Right lobe of liver (tissue), 6 donors: ENCODE results near the gene ZDHHC11. TPM values are rescaled to one million over a fixed set of nuclear protein-coding genes. Genes with fewer than 3 reads are reported as not detected.
A peak's percentile ranks its signal among the peaks of the same experiment; 100 is the strongest.
"Not testable (repeated sequence)": the region's sequence is repeated elsewhere in the genome, so short reads cannot be mapped to it uniquely, and the experiment has no call there.

Source experiments
- ATAC-seq, 4 donors: fragments of 200-7000 bp; cut with Tn5 transposase; one replicate each; pipeline ENCODE4 v1.9.1; 2020; ENCODE audit warnings: mild to moderate bottlenecking in 4 of 4, moderate library complexity in 4 of 4
- DNase-seq, 3 donors: peaks; one replicate each; pipeline ENCODE4 v3.0.0-alpha.2; 2020
- H3K27ac ChIP-seq, 3 donors: fragments of 200-600 bp; one replicate each; pipeline ENCODE4 v1.8.0; 2022
- H3K27me3 ChIP-seq, 2 donors: fragments of 200-600 bp; one replicate each; pipeline ENCODE4 v1.8.0; 2022
- H3K36me3 ChIP-seq, 4 donors: fragments of 200-600 bp; sonication (generic) in 1 of 4; one replicate each; pipeline versions ENCODE4 v1.5.1 to v1.8.0; 2017 to 2022; ENCODE audit warnings: control low read depth in 1 of 4
- H3K4me1 ChIP-seq, 4 donors: fragments of 200-600 bp; sonication (generic) in 1 of 4; one replicate each; pipeline versions ENCODE4 v1.5.1 to v1.8.0; 2017 to 2022; ENCODE audit warnings: control low read depth in 1 of 4
- H3K4me3 ChIP-seq, 3 donors: fragments of 200-600 bp; one replicate each; pipeline ENCODE4 v1.8.0; 2022
- H3K9me3 ChIP-seq, 4 donors: fragments of 200-600 bp; sonication (generic) in 1 of 4; one replicate each; pipeline versions ENCODE4 v1.5.1 to v1.8.0; 2017 to 2022; ENCODE audit warnings: control low read depth in 1 of 4
- WGBS: methylation state at CpG from one replicate; pipeline ENCODE4 v1.1.6; 2018; ENCODE audit warnings: low coverage, low lambda C conversion rate; ENCODE audit not compliant: insufficient coverage; ENCODE audit errors: missing lambda C conversion rate; 5-methylcytosine and 5-hydroxymethylcytosine counted together
- intact Hi-C, 2 donors: fragments of 100-400 bp; cut with DNase I; formaldehyde crosslinking; loops; one replicate each; pipeline versions ENCODE4 v1.11.2 to v1.14.1; 2022
- total RNA-seq, 6 experiments: library from RNA; depleted of rRNA in 2 of 6; stranded (reverse); fragments of >200 nt in 2 of 6; fragmentation: NEBNext Ultra II Directional in 3 of 6; extraction: Animal tissue kit (Norgen Biotek cat#: 25700) in 3 of 6; gene quantifications; one replicate each; pipeline versions ENCODE4 v1.1.0 to v1.2.4, GENCODE V29; 2016 to 2023
- donor health status: DM: no; HTN: yes; CAD: no.
- donor health status: DM: no; HTN: no; CAD: no.
- donor health status: DM: no; HTN: no; CAD: no.
- donor health status: DM: no; HTN: yes; CAD: no.
- donor health status: DM: no; HTN: yes; CAD: no.

The ZDHHC11 gene
- total RNA-seq, 6 experiments from 2014 or later: 0.50 to 14.4 (median 5.8) TPM

GRCh38 chr5:845031-845675 is 5.6 kb downstream of the ZDHHC11 start:
- DNase-seq: peak; percentile 18 to 49 (median 43)
- not testable (repeated sequence) for H3K4me3 ChIP-seq

GRCh38 chr5:844426-844825 is 6.4 kb downstream of the ZDHHC11 start:
- 71% methylated on average over 7 of the region's 16 CpGs for WGBS
- intact Hi-C loops: loop anchor here in 1 of 2 donors (5.0 kb wide), 1 partner anchor 97 kb away; no protein-coding TSS in a partner anchor
- peak; percentile 20 to 52 (median 41) for DNase-seq

More at GRCh38 chr5:845031-845675, 5.6 kb downstream of the ZDHHC11 start:
- H3K27me3 ChIP-seq, H3K9me3 ChIP-seq, ATAC-seq, H3K4me1 ChIP-seq, H3K36me3 ChIP-seq, H3K27ac ChIP-seq: not testable (repeated sequence)
- WGBS: 87% methylated on average over 10 of the region's 21 CpGs
- intact Hi-C loops: loop anchor here in 1 of 2 donors (5.0 kb wide), 1 partner anchor 88 kb away; no protein-coding TSS in a partner anchor

GRCh38 chr5:843926-844325 is 6.9 kb downstream of the ZDHHC11 start:
- not testable (repeated sequence) for H3K4me3 ChIP-seq, H3K9me3 ChIP-seq, H3K27me3 ChIP-seq, H3K36me3 ChIP-seq, H3K4me1 ChIP-seq, H3K27ac ChIP-seq
- ATAC-seq: peak in 2 of 4 donors; percentile 16 to 20
- intact Hi-C loops: loop anchor here in 1 of 2 donors (5.0 kb wide), 1 partner anchor 97 kb away; no protein-coding TSS in a partner anchor
- DNase-seq: peak; percentile 22 to 51 (median 48)
- 61% methylated on average over 5 of the region's 22 CpGs for WGBS

More at GRCh38 chr5:844426-844825, 6.4 kb downstream of the ZDHHC11 start:
- H3K27me3 ChIP-seq, ATAC-seq, H3K4me1 ChIP-seq, H3K36me3 ChIP-seq, H3K4me3 ChIP-seq, H3K27ac ChIP-seq, H3K9me3 ChIP-seq: not testable (repeated sequence)

- H3K4me1 ChIP-seq, H3K27me3 ChIP-seq, H3K36me3 ChIP-seq, H3K27ac ChIP-seq, H3K9me3 ChIP-seq, H3K4me3 ChIP-seq, ATAC-seq: not testable (repeated sequence)
- peak in 2 of 3 donors; percentile 8 to 43 for DNase-seq
- intact Hi-C loops: loop anchor here in 1 of 2 donors (5.0 kb wide), 1 partner anchor 96 kb away; no protein-coding TSS in a partner anchor
- WGBS: 87% methylated on average over 4 of the region's 26 CpGs
Measured at GRCh38 chr5:843371-843770, 7.4 kb downstream of the ZDHHC11 start.

GRCh38 chr5:842402-843221 is 8.2 kb downstream of the ZDHHC11 start:
- H3K27ac ChIP-seq, H3K4me1 ChIP-seq, H3K27me3 ChIP-seq, H3K4me3 ChIP-seq, H3K36me3 ChIP-seq, H3K9me3 ChIP-seq: not testable (repeated sequence)
- peak in 1 of 4 donors; percentile 3 for ATAC-seq
- WGBS: 89% methylated on average over 13 of the region's 32 CpGs
- peak; percentile 17 to 53 (median 45) for DNase-seq
- intact Hi-C loops: loop anchor here in 1 of 2 donors (5.0 kb wide), 1 partner anchor 95 kb away; no protein-coding TSS in a partner anchor

- not testable (repeated sequence) for H3K27ac ChIP-seq, H3K4me3 ChIP-seq, H3K27me3 ChIP-seq, H3K9me3 ChIP-seq, ATAC-seq, H3K4me1 ChIP-seq, H3K36me3 ChIP-seq
- WGBS: 80% methylated on average over 6 of the region's 15 CpGs
- intact Hi-C loops: loop anchor here in 1 of 2 donors (5.0 kb wide), 1 partner anchor 94 kb away; no protein-coding TSS in a partner anchor
- peak; percentile 2 to 49 (median 46) for DNase-seq
Measured at GRCh38 chr5:841531-842401, 9.0 kb downstream of the ZDHHC11 start.

- not testable (repeated sequence) for H3K27ac ChIP-seq
Measured at GRCh38 chr5:840974-841435, 9.8 kb downstream of the ZDHHC11 start.

GRCh38 chr5:840118-840973 is 10.4 kb downstream of the ZDHHC11 start:
- not testable (repeated sequence) for ATAC-seq, H3K36me3 ChIP-seq, H3K27me3 ChIP-seq, H3K9me3 ChIP-seq, H3K27ac ChIP-seq, H3K4me3 ChIP-seq, H3K4me1 ChIP-seq
- intact Hi-C loops: loop anchor here in 1 of 2 donors (5.0 kb wide), 1 partner anchor 93 kb away; no protein-coding TSS in a partner anchor
- DNase-seq: peak in 2 of 3 donors; percentile 25 to 51
- WGBS: 89% methylated on average over 17 of the region's 21 CpGs

More at GRCh38 chr5:840974-841435, 9.8 kb downstream of the ZDHHC11 start:
- H3K27me3 ChIP-seq, ATAC-seq, H3K9me3 ChIP-seq, H3K4me3 ChIP-seq, H3K4me1 ChIP-seq, H3K36me3 ChIP-seq: not testable (repeated sequence)
- DNase-seq: peak in 2 of 3 donors; percentile 7 to 40
- 91% methylated on average over 9 of the region's 10 CpGs for WGBS
- intact Hi-C loops: loop anchor here in 1 of 2 donors (5.0 kb wide), 1 partner anchor 94 kb away; no protein-coding TSS in a partner anchor

- H3K27me3 ChIP-seq, H3K9me3 ChIP-seq, H3K27ac ChIP-seq, intact Hi-C loops, H3K36me3 ChIP-seq, H3K4me1 ChIP-seq, H3K4me3 ChIP-seq, ATAC-seq: not testable (repeated sequence)
- peak in 1 of 3 donors; percentile 52 for DNase-seq
- 89% methylated on average over 7 of the region's 10 CpGs for WGBS
Measured at GRCh38 chr5:838431-838851, 12.3 kb downstream of the ZDHHC11 start.
